Measurements from ENCODE around the gene UBR4. TPM values are rescaled to one million over a fixed set of nuclear protein-coding genes. Genes with fewer than 3 reads are reported as not detected.

UBR4 gene
- total and polyA plus RNA-seq, 12 donors = 60.0 to 115 (median 90.6) TPM

DNA sequence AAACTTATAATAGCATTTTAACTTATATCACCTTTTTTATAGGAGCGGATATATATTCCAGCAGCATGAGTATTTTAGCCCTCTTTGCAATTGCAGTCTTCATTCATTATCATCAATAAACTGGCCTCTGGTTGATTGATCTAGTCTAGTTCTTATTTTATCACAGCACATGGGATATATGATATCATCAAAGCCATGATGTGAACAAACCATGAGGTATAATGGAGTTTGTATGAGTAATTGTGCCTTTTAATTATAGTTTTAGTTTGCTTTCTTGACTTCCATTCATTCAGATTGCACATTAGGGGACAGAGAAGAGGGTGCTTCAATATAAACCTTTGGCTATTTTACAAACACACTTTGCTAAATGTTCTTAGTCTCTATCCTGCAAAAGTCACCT lies 3.5 kb upstream of the UBR4 start:
- WGBS, 2 donors = 93 to 100% methylated on average over 1 of the region's 1 CpG
- ATAC-seq (no peak), DNase-seq (no peak)
- Histone ChIP-seq H3K4me1 (peaks cover 3 to 41% (median 31%) of the 10 kb centered on the region in 9 donors), H3K27me3 (no peaks in the 10 kb centered on the region), H3K27ac (no peak overlapping the region), H3K4me3 (no peak overlapping the region), H3K36me3 (peaks cover 0 to 55% (median 0%) of the 10 kb centered on the region in 9 donors), H3K9me3 (no peaks in the 10 kb centered on the region)
- intact Hi-C loops (cut with DNase I) = loop anchor here in 1 of 10 donors (10.0 kb wide), 1 partner anchor 381 kb away; a partner anchor contains a TSS
- TF ChIP-seq, protein P1, sequence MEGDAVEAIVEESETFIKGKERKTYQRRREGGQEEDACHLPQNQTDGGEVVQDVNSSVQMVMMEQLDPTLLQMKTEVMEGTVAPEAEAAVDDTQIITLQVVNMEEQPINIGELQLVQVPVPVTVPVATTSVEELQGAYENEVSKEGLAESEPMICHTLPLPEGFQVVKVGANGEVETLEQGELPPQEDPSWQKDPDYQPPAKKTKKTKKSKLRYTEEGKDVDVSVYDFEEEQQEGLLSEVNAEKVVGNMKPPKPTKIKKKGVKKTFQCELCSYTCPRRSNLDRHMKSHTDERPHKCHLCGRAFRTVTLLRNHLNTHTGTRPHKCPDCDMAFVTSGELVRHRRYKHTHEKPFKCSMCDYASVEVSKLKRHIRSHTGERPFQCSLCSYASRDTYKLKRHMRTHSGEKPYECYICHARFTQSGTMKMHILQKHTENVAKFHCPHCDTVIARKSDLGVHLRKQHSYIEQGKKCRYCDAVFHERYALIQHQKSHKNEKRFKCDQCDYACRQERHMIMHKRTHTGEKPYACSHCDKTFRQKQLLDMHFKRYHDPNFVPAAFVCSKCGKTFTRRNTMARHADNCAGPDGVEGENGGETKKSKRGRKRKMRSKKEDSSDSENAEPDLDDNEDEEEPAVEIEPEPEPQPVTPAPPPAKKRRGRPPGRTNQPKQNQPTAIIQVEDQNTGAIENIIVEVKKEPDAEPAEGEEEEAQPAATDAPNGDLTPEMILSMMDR (IDR thresholded peaks at IDR 0.05) = no peak

- H3K4me1 ChIP-seq = peaks cover 11 to 55% (median 44%) of the 10 kb centered on the region in 9 donors
- no peak overlapping the region for H3K27ac ChIP-seq
- no peaks in the 10 kb centered on the region for H3K9me3 ChIP-seq
- H3K27me3 ChIP-seq = no peaks in the 10 kb centered on the region
- intact Hi-C loops (cut with DNase I) = loop anchor here in 1 of 10 donors (10.0 kb wide), 1 partner anchor 383 kb away; a partner anchor contains a TSS
- TF ChIP-seq, protein P1 (IDR thresholded peaks at IDR 0.05) = no peak
- ATAC-seq = no peak
- H3K4me3 ChIP-seq = no peak overlapping the region
- peaks cover 0 to 41% (median 0%) of the 10 kb centered on the region in 9 donors for H3K36me3 ChIP-seq
- DNase-seq = no peak
These were observed 2.1 kb upstream of the UBR4 start for GRCh38 chr1:19212167-19212566.

- H3K27me3 ChIP-seq = no peaks in the 10 kb centered on the region
- peaks cover 15 to 67% (median 56%) of the 10 kb centered on the region in 9 donors for H3K4me1 ChIP-seq
- ATAC-seq (peak in 1 of 8 donors; percentile 1), DNase-seq (no peak)
- peak overlapping the region; percentile 84 to 97 (median 95) for H3K27ac ChIP-seq
- peaks cover 0 to 30% (median 0%) of the 10 kb centered on the region in 9 donors for H3K36me3 ChIP-seq
- H3K4me3 ChIP-seq = peak overlapping the region; percentile 70 to 94 (median 90)
- TF ChIP-seq, protein P1 (IDR thresholded peaks at IDR 0.05) = no peak
- 21 to 22% methylated on average over 12 of the region's 12 CpGs for WGBS, 2 donors
- no peaks in the 10 kb centered on the region for H3K9me3 ChIP-seq
- intact Hi-C loops (cut with DNase I) = loop anchor here in 1 of 10 donors (10.0 kb wide), 1 partner anchor 384 kb away; a partner anchor contains a TSS
These were observed 895 bp upstream of the UBR4 start for GRCh38 chr1:19210772-19211549.

GRCh38 chr1:19209439-19209989 lies 552 bp downstream of the UBR4 start:
- 0% methylated on average over 28 of the region's 28 CpGs for WGBS, 2 donors
- Histone ChIP-seq H3K4me3 (peak overlapping the region; percentile 70 to 94 (median 90)), H3K36me3 (peaks cover 0 to 19% (median 0%) of the 10 kb centered on the region in 9 donors), H3K4me1 (peaks cover 15 to 78% (median 71%) of the 10 kb centered on the region in 9 donors), H3K9me3 (no peaks in the 10 kb centered on the region), H3K27me3 (no peaks in the 10 kb centered on the region), H3K27ac (peak overlapping the region; percentile 84 to 97 (median 95))
- DNase-seq (peak in 1 of 2 donors; percentile 26), ATAC-seq (peak; percentile 36 to 63 (median 45))
- TF ChIP-seq, protein P1 (IDR thresholded peaks at IDR 0.05) = no peak
- intact Hi-C loops (cut with DNase I) = no loop called here

Measured in heart right ventricle (tissue), 16 donors.